GM18951 (cell line): ENCODE measurements around the gene RNASE7.

Experiments
- POLR2A ChIP-seq: IDR thresholded peaks from 4 replicates; pipeline ENCODE4 v1.6.1; 2011; ENCODE audit warnings: mild to moderate bottlenecking; ENCODE audit not compliant: insufficient read length, insufficient read depth; ENCODE audit errors: extremely low read depth
- in situ Hi-C: fragments of 300-500 bp; cut with MboI; formaldehyde crosslinking; loops from one replicate; pipeline ENCODE4 v1.12.0; 2022; ENCODE audit warnings: low sequenced_read_pairs, mixed read lengths, inconsistent platforms; ENCODE audit not compliant: unreplicated experiment

RNASE7 gene

DNA sequence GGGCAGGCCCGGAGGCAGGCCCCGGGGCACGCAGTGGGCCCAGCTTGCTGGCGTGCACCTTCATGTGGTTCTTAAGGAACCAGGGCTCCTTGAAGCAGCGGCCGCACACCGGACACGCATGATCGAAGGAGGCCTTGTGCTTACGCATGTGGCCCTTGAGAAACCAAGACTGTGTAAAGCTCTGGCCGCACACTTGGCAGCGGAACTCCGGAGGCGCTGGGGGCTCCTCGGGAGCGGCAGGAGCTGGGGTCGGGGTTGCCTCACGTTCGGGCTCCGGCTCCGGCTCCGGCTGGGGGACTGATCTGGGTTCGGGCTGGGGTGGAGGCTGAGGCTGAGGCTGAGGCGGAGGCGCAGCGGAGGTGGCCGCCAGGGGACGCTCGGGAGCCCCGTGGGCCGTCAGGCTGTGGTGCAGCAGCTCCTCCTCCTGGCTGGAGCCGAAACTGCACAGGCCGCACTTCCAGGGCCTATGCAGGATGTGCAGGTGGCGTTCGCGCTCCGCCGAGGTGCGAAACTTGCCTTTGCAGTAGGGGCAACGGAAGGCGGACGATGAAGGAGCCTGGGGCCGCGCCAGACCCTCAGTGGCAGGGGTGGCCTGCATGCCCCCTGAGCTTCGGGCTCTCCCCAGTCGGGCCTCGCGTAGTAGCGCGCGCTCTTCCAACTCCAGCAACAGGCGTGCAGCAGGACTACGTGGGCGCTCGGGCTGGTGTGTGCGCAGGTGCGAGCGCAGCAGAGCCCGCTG lies 50.3 kb downstream of the RNASE7 start:
- in situ Hi-C loops = no loop called here
- no peak for TF ChIP-seq POLR2A

DNA sequence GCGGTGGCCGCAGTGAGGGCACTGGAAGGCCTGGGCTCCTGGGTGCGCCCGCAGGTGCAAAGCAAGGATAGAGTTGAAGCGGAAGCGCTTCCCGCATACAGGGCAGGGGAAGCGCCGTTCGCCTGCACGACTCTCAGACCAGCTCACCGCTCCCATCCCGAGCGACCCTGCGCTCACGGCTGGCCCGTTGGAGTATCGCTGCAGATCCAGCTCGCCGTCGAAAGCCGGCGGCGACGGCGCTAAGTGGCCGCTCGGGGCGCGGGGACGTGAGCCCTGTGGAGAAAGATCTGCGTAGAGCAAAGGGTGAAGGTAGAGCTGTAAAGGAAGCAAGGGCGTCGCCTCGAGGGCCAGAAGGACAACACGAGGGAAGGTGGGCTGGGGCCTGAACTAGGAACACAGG lies 50.9 kb downstream of the RNASE7 start:
- in situ Hi-C loops = no loop called here
- TF ChIP-seq POLR2A = no peak
